ENCODE data around the gene FAM89A. TPM values are rescaled to one million over a fixed set of nuclear protein-coding genes. Genes with fewer than 3 reads are reported as not detected.
"Not testable (repeated sequence)": the region's sequence is repeated elsewhere in the genome, so short reads cannot be mapped to it uniquely, and the experiment has no call there.

Gene FAM89A
- total RNA-seq, 2 donors from 2014 or later: 23.5 to 24.7 TPM

DNA sequence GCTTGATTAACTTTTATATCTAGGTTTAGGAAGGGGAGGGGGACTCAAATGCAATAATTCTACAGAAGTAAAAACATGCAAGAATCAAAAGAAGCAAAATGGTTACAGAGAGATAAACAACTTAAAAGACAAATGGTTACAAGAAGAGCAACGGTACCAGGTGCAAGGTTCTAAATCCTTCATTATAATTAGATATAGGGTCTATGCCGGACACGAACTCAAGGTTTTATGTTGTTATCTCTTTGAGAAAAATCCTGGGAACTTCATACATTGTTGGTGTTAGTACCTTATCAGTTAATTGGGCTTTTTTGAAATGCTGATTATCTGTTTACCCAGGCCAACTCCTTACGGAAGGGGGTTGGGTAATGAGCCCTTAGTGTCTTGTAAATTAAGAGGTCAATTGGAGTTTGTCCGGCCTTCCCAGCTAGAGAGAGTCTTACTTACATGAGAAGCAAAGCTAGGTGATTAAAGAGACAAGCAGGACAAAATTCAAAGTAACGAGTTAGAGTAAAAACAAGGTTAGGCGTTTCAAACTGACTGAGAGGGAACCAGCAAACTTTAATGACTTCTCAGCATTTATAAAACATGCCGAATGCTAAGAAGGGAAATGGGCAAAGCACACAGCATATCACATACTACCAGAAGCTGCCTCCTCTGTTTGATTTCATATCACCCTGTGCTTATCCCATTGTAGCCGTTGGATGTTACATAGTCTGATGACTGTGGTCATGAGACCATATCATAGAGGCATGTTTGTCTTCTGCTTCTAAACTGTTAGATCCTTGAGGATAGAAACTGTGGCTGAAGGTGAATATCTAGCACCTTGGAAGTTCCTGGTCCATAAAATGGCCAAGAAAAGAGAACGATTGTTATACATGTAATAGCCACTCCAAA is 55.2 kb downstream of the FAM89A start:
- H3K9me3 Mint-ChIP-seq; H3K4me1 Mint-ChIP-seq (ENCODE audit: low read depth in 2 of 2); H3K4me3 Mint-ChIP-seq; H3K36me3 Mint-ChIP-seq; H3K27me3 Mint-ChIP-seq; H3K27ac Mint-ChIP-seq; ATAC-seq; DNase-seq (ENCODE audit: low spot score): not testable (repeated sequence)

DNA sequence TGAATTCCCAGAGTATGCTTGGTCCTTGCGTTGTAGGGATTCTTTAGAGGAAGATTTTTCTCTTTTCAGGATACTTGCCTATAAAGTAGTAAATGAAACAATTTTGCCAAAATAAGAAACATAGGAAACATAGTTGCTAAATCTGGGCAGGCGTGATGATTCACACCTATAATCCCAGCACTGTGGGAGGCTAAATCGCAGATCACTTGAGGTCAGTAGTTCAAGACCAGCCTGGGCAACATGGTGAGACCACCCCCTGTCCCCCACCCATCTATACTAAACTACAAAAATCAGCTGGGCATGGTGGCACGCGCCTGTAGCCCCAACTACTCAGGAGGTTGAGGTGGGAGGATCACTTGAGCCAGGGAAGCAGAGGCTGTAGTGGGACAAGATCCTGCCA is 56.2 kb downstream of the FAM89A start:
- H3K27me3 Mint-ChIP-seq: no peaks in the 10 kb centered on the region
- H3K36me3 Mint-ChIP-seq: peaks cover 10% of the 10 kb centered on the region
- no peak overlapping the region for H3K27ac Mint-ChIP-seq
- DNase-seq (ENCODE audit: low spot score): no peak
- peaks cover 0 to 14% of the 10 kb centered on the region in 2 donors for H3K4me1 Mint-ChIP-seq (ENCODE audit: low read depth in 2 of 2)
- no peak for ATAC-seq
- H3K4me3 Mint-ChIP-seq: no peak overlapping the region
- no peaks in the 10 kb centered on the region for H3K9me3 Mint-ChIP-seq

DNA sequence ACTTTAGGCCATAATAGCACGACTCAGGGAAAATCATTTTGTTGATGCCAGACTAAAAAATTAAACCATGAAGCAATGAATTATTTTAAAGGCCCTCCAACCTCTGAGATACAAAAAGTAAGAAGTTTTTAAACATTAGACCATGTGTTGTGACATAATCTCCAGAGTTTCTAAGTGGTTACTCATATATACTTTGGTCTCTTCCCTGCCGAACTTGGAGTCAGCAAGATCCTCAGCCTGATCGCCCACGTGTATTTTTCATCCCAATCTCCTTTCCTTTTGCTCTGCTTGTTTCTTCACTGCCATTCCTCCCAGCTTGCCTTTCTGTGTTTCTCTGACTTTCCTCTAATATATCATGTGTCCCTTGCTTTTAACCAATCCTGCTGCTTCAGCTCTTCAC is 57.4 kb downstream of the FAM89A start:
- ATAC-seq (no peak), DNase-seq (ENCODE audit: low spot score) (no peak)
- peaks cover under 1 to 15% of the 10 kb centered on the region in 2 donors for H3K4me1 Mint-ChIP-seq (ENCODE audit: low read depth in 2 of 2)
- peaks cover 11% of the 10 kb centered on the region for H3K36me3 Mint-ChIP-seq
- no peak overlapping the region for H3K27ac Mint-ChIP-seq
- H3K9me3 Mint-ChIP-seq: no peaks in the 10 kb centered on the region
- H3K4me3 Mint-ChIP-seq: no peak overlapping the region
- H3K27me3 Mint-ChIP-seq: no peaks in the 10 kb centered on the region

DNA sequence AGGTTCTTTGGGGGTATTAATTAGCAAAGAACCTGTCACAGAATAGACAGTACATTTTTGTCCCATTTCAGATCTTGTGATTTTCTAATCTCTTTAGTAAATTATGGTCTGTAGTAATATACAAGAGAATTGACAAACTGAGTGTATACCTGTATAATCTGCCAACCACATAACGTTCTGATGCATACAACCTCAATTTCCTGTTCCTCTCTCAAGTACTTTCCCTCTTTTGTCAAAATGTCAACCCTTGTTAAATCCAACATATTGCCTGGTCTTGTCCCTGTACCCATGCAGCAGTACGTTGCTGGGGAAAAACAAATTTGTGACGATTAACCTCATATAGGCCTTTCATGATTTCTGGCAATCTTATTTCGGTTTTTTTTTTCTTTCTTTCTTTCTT is 60.1 kb downstream of the FAM89A start:
- H3K36me3 Mint-ChIP-seq: peaks cover 15% of the 10 kb centered on the region
- DNase-seq (ENCODE audit: low spot score): no peak
- no peak overlapping the region for H3K4me3 Mint-ChIP-seq
- H3K9me3 Mint-ChIP-seq: no peaks in the 10 kb centered on the region
- H3K27me3 Mint-ChIP-seq: no peaks in the 10 kb centered on the region
- no peak overlapping the region for H3K27ac Mint-ChIP-seq
- peaks cover 22 to 31% of the 10 kb centered on the region in 2 donors for H3K4me1 Mint-ChIP-seq (ENCODE audit: low read depth in 2 of 2)
- no peak for ATAC-seq

DNA sequence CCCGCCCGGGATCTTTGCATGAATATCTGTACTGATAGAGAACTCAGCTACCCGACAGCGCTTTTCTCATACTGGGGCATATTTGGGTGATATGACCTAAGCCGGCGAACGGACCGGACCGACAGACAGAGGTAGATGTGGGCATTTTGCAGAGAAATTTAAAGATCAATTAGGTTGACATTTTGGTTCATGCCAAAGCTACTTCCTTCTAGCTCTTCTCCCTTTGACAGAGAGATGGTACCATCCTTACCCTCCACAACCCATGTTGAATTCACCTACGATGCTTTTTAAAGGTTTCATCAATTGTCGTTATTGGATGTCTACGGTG is 60.7 kb downstream of the FAM89A start:
- peaks cover 27 to 31% of the 10 kb centered on the region in 2 donors for H3K4me1 Mint-ChIP-seq (ENCODE audit: low read depth in 2 of 2)
- peaks cover 15% of the 10 kb centered on the region for H3K36me3 Mint-ChIP-seq
- H3K27me3 Mint-ChIP-seq: no peaks in the 10 kb centered on the region
- no peak for ATAC-seq
- no peak overlapping the region for H3K4me3 Mint-ChIP-seq
- H3K9me3 Mint-ChIP-seq: no peaks in the 10 kb centered on the region
- no peak overlapping the region for H3K27ac Mint-ChIP-seq
- DNase-seq (ENCODE audit: low spot score): no peak

DNA sequence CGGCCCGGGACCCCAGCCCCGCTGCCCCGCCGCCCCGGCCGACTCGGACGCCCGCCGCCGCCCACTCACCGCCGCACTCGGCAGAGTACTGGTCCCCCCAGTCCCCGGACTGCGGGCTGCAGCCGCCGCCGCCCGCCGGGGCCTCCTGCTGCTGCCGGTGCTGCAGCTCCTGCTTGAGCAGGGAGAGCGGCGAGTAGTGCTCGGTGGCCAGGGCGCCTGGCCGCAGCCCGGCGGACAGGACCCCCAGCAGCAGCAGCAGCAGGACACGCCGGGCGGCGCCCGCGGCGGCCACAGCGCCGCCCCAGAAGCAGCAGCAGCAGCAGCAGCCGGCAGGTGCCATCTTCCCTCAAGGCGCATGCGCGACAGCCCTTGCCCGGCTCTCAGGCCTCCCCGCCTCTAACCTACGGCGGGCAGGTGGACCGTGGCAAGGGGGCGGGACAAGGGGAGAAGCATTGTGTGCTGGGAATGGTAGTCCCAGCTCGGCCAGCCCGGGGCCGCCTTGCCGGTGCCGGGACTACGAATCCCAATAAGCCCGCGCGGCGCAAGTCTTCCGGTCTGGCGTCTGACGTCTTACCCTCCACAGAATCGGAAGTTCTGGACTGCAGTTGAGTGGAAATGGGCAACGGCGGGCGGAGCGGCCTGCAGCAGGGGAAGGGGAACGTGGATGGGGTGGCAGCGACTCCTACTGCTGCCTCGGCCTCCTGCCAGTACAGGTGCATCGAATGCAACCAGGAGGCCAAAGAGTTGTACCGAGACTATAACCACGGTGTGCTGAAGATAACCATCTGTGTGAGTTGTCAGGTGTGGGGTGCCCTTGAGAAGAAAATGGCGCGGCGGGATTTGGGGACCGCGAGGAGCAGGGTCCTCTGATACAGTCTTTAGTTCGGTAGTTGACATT is 61.3 kb downstream of the FAM89A start, which contains the start of the genes ARV1 and TTC13:
TSS of gene ARV1 (plus strand) at position 604 of the 898 bp plus-strand sequence. CDS start at position 616, 12 bp downstream.
TSS of gene TTC13 (minus strand) at position 371 of the 898 bp plus-strand sequence. CDS start at position 340, 31 bp downstream.
- Mint-ChIP-seq H3K36me3 (peaks cover 15% of the 10 kb centered on the region), H3K4me3 (peak within 1 kb of the TSS; percentile 94), H3K27ac (peak within 1 kb of the TSS; percentile 92), H3K27me3 (no peaks in the 10 kb centered on the region), H3K9me3 (no peaks in the 10 kb centered on the region), H3K4me1 (ENCODE audit: low read depth in 2 of 2) (peaks cover 31 to 32% of the 10 kb centered on the region in 2 donors)
- ATAC-seq (peak; percentile 99 to 100), DNase-seq (ENCODE audit: low spot score) (peak; percentile 99)

DNA sequence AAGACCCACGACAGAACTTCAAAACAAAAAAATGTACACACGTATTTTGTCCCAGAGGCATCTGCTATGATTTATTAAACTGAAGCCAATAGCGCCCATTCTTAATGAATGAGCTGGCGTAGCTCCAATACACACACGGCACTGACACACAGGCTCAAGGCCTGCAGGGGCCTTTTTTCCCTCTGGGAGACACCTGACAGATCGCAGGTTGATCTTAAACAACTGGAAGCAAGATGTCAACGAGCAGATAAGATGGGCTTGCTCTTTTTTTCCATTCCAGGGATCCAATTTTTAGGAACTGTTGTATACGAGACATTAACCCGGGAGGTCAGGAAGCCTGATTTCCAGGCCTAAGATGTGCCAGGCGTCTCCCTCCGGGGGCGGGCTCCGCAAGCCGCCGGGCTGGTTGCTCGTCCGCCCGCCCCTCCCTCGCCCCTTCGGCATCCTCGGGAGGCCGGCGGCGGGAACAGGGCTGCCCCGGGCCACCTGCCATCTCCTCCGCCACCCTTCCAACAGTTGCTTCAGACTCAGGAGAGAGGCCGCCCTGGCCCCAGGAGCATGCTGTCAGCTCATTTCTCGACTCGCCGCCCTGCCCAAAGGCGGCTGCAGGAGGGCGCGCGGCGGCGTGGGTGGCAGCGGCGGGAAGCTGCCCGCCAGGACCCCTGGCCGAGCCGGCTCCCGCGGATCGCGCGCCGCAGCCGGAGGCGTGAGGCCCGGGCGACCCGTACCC is 62.1 kb downstream of the FAM89A start:
- Mint-ChIP-seq H3K27ac (peak overlapping the region; percentile 92), H3K4me1 (ENCODE audit: low read depth in 2 of 2) (peaks cover 36 to 38% of the 10 kb centered on the region in 2 donors), H3K9me3 (no peaks in the 10 kb centered on the region), H3K27me3 (no peaks in the 10 kb centered on the region), H3K4me3 (peak overlapping the region; percentile 94), H3K36me3 (peaks cover 15% of the 10 kb centered on the region)
- ATAC-seq: peak; percentile 0 to 5
- DNase-seq (ENCODE audit: low spot score): no peak

DNA sequence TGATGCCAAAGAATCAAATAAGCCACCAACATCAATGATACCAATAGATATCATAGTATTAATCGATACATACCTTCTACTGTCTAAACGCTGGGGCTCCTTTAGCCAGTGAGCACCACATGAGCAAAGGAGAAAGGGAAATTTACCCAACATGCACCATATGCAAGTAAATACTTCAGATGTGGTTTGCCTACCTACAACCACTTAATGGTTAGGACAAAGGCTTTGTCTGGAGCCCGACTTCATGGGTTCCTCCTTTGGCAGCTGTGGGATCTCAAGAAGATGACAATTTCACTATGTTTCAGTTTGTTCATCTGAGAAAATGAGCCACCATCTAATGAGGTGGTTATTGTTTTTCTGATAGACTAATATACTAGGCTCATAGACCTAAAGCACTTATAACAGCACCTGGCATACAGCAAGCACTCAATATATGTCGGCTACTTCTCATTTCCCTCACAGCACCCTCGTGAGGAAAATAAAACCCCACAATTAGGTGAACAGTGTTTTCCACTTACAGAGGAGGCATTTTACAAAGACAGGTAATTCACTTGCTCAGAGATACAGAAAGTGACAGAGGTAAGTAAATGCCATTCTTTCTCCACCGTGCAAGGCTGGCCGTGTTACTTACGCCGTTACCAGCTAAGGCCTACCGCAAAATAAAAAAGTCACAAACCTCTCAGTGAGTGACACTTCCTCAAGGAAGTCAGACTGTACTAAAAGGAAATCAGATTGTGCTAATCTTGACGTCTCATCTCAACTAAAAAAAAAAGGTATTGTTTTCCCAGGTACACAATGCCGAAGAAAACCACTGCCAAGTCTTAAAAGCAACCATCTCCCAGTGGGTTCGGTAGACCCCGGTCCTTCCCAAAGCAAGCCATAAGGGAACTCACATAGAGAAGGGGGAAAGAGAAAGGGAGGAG is 63.0 kb downstream of the FAM89A start:
- DNase-seq (ENCODE audit: low spot score) (peak; percentile 63), ATAC-seq (peak in 1 of 2 donors; percentile 14)
- Mint-ChIP-seq H3K27me3 (no peaks in the 10 kb centered on the region), H3K4me3 (peak overlapping the region; percentile 94), H3K36me3 (peaks cover 15% of the 10 kb centered on the region), H3K27ac (peak overlapping the region; percentile 92), H3K4me1 (ENCODE audit: low read depth in 2 of 2) (peaks cover 44 to 45% of the 10 kb centered on the region in 2 donors), H3K9me3 (no peaks in the 10 kb centered on the region)

DNA sequence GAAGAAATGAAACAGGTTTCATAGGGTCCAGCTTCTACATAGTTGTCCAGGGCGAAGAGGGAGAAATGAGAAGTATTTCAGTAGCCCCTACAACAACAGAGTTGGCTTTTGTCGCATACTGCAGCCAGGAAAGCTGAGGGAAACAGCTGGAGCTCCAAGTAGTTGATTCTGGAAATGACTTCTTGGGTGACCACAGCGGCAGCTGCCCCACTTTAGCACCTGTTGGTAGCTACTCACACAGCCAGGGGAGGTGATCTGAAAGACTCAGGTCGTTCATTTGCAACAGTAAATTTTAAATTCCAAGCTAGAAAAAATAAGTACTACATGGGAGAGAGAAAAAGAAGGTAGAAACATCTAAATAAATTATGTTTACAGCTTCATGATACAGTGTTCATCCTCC is 63.7 kb downstream of the FAM89A start:
- Mint-ChIP-seq H3K27ac (peak overlapping the region; percentile 92), H3K36me3 (peaks cover 15% of the 10 kb centered on the region), H3K4me3 (peak overlapping the region; percentile 94), H3K9me3 (no peaks in the 10 kb centered on the region), H3K27me3 (no peaks in the 10 kb centered on the region), H3K4me1 (ENCODE audit: low read depth in 2 of 2) (peaks cover 52% of the 10 kb centered on the region in 2 donors)
- no peak for DNase-seq (ENCODE audit: low spot score)
- ATAC-seq: no peak

DNA sequence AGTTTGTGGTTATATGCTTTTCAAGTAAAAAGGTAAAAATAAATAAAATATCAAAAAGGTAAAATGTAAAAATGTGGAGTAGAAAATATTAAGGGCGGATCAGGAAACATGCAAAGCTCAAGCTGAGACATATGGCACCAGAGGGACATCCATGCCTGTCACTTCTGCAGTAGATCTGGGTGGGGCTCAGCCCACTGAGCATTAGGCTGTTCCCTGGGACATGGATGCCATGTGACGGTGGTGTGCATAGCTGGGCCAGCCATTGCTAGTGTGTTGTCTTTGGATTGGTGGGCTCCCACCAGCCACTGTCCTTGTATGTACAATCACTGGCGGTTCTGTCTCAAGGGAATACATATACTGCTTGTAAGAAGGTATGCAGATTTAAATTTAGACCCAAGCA is 64.4 kb downstream of the FAM89A start:
- no peak for DNase-seq (ENCODE audit: low spot score)
- Mint-ChIP-seq H3K36me3 (peaks cover 15% of the 10 kb centered on the region), H3K27ac (peak overlapping the region; percentile 92), H3K4me3 (peak overlapping the region; percentile 38), H3K4me1 (ENCODE audit: low read depth in 2 of 2) (peaks cover 55% of the 10 kb centered on the region in 2 donors), H3K27me3 (no peaks in the 10 kb centered on the region), H3K9me3 (no peaks in the 10 kb centered on the region)
- no peak for ATAC-seq

DNA sequence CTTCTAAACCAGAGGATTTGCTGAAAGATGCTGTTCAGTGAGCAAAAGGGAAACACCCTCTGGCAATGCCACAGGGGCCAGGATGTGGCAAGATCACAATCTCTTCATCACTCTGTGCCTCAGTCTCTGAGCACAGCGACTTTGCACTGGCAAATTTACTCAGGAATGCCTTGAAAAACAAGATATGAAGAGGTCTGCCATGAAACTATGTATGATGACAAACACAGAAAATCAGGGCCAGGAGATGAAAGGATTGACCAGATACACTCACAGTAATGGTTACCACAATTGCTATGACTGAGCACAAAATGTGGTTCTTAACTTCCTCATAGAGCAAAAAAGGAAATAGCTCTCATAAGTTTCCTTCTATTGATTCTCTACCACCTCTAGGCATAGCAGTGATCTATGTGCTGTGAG is 67.2 kb downstream of the FAM89A start:
- Mint-ChIP-seq H3K27ac (peak overlapping the region; percentile 91 to 96), H3K4me3 (peak overlapping the region; percentile 73), H3K4me1 (ENCODE audit: low read depth in 2 of 2) (peaks cover 58 to 72% of the 10 kb centered on the region in 2 donors), H3K36me3 (peaks cover 9% of the 10 kb centered on the region), H3K27me3 (no peaks in the 10 kb centered on the region), H3K9me3 (no peaks in the 10 kb centered on the region)
- DNase-seq (ENCODE audit: low spot score) (peak; percentile 73), ATAC-seq (peak; percentile 82 to 84)

DNA sequence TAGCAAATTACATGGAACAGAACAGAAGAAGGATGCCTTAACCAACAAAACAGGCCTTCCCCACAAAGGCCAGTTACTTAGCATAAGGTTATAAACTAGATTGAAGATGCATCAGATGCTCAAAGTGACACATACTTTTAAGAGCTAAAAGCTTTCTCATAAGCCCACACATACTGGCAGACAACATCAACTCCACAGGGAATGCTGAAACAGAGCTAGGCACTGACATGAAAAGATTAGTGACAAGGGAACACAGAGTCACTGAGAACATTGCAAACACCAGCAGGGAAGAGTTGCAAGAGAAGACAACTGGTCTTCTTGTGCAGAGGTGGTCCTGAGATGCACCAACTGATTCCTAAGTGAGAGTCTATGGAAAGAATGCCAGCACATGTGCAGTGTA is 68.3 kb downstream of the FAM89A start:
- Mint-ChIP-seq H3K27ac (peak overlapping the region; percentile 91 to 96), H3K36me3 (peaks cover 4% of the 10 kb centered on the region), H3K27me3 (no peaks in the 10 kb centered on the region), H3K9me3 (no peaks in the 10 kb centered on the region), H3K4me3 (peak overlapping the region; percentile 73), H3K4me1 (ENCODE audit: low read depth in 2 of 2) (peaks cover 52 to 62% of the 10 kb centered on the region in 2 donors)
- DNase-seq (ENCODE audit: low spot score): no peak
- no peak for ATAC-seq

All from natural killer cell treated with Interleukin-12 subunit alpha and Interleukin-12 subunit beta and Interleukin-15 and Interleukin-18, amount 100 ng/mL, for 72 hours (primary cell).